ENCODE measurements around the gene OR6C68. TPM values are rescaled to one million over a fixed set of nuclear protein-coding genes. Genes with fewer than 3 reads are reported as not detected.
"Not testable (repeated sequence)": the region's sequence is repeated elsewhere in the genome, so short reads cannot be mapped to it uniquely, and the experiment has no call there.

The OR6C68 gene
- not detected in 2 replicates for total RNA-seq (2014; rRNA removed; shearing (Covaris generic); ENCODE audit: low replicate concordance)

DNA sequence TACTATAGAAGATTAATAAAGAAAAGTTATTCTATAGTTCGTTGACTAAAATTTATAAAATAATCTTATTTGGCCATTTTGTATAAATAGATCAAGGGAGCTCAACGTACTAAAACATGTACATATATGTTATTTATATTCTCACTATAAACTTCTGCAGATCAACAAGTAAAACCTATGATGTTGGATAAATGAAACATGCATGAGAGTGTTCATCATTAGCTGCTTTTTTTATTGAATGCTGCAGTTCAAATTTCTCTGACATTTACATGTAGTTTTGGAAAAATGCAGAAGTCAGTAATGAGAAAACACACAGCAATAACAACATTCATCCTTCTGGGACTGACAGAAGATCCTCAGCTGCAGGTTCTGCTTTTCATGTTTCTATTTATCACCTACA is at the start of gene OR6C68:
Gene OR6C68, plus strand, starts transcription at position 301 of the 400 bp plus-strand sequence. Its CDS starts 0 bp downstream, at position 301.
- in situ Hi-C loops (cut with HindIII; ENCODE audit: low pct_unique_long_range_greater_than_20kb, low sequenced_read_pairs), result no loop called here
- DNase-seq (ENCODE audit: low read depth), result no peak

DNA sequence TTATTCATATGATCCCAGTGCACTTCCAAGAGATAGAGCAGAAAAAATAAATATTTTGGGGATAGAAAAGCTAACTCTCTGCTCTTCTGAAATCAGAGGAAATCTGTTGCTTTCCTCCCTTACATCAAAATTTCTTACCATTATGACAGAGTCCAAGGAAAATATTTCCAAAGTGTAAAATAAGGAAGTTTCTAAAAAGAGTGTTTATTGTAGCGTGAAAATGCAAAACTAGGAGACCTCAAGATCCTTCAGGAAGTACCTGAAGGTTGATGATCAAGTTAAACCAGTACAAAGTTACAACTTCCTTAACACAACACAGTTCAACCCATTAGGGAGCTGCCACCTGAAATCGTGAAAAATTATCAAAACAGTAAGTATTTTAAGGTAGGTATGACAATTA is 48.4 kb upstream of the OR6C68 start, which contains the start of gene OR6C2:
Gene OR6C2, plus strand, starts transcription at position 301 of the 400 bp plus-strand sequence. CDS start 8,138 bp downstream, outside the sequence.
- no peak for DNase-seq (ENCODE audit: low read depth)
- in situ Hi-C loops (cut with HindIII; ENCODE audit: low pct_unique_long_range_greater_than_20kb, low sequenced_read_pairs), result no loop called here

DNA sequence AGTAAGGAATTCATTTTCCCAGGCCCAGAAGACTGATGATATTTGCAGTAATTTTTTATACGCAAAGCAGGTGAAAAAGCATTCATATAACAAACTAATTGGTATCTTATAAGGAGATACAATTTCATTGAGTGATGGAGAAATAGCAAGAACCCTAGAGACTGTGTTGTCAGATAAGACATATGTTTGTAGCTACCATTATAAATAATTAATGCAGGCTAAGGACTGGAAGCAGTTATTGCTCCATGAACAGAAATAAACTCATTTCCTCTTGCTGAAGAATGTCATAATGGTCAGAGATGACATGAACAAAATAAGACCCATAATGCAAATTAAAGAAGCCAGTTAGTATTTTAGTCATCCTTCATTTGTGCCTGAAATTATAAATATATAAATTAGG is 46.8 kb upstream of the OR6C68 start:
- no peak for DNase-seq (ENCODE audit: low read depth)
- in situ Hi-C loops (cut with HindIII; ENCODE audit: low pct_unique_long_range_greater_than_20kb, low sequenced_read_pairs), result no loop called here

DNA sequence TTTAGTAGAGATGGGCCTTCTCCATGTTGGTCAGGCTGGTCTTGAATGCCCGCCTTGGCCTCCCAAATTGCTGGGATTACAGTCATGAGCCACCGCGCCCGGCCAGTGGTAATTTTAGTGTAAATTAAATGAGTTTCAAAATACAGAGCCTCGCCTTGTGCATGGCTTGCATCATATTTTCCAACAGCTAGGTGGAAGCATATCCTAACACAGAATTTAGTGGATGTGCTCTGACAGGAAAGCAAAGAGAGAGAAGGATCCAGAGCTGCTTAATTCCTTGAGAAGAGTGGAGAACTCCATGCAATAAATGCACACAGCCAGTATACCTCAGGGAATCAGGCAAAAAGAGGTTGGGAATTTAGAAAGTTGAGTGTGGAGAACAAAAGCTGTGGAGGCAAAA is 45.9 kb upstream of the OR6C68 start:
- no peak for DNase-seq (ENCODE audit: low read depth)
- in situ Hi-C loops (cut with HindIII; ENCODE audit: low pct_unique_long_range_greater_than_20kb, low sequenced_read_pairs), result no loop called here

DNA sequence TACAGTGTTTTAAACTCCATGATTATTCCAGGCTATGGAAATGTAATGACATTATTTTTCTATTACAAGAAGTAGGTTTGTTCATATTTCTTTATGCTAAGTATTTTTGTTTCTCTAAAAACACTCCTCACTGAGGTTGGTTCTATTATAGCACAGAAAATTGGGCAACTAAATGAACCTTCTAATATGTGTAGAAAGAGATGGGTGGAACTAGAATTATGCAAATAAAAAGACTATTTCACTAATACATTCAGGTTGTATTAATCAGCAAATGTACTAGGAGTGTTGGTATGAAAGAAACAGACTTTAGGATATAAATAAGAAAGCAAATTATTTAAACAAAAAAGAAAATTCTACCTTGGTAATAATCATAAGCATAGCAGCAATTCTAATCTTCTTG is 43.4 kb upstream of the OR6C68 start:
- no peak for DNase-seq (ENCODE audit: low read depth)
- in situ Hi-C loops (cut with HindIII; ENCODE audit: low pct_unique_long_range_greater_than_20kb, low sequenced_read_pairs), result no loop called here

DNA sequence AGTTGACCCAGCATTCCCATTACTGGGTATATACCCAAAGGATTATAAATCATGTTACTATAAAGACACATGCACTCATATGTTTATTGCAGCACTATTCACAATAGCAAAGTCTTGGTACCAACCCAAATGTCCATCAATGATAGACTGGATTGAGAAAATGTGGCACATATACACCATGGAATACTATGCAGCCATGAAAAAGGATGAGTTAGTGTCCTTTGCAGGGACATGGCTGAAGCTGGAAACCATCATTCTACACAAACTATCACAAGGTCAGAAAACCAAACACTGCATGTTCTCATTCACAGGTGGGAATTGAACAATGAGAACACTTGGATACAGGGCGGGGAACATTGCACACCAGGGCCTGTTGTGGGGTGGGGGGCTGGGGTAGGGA is 27.3 kb upstream of the OR6C68 start:
- DNase-seq (ENCODE audit: low read depth); in situ Hi-C loops (cut with HindIII; ENCODE audit: low pct_unique_long_range_greater_than_20kb, low sequenced_read_pairs): not testable (repeated sequence)

DNA sequence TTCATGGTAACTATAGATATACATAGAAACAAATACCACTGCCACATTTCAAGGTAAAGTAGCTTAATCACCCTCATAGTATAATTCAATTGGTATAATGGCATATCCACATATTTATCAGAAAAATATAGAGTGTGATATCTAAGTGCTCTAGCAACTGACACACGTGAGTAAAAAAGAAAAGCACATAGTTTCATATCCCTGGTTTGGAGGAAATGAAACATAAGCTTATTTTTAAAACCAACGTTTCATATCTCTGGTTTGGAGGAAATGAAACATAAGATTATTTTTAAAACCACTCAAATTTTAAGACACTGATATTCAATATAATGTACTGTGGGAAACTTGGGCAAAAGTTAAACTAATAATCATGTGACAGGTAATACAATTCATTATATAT is 24.3 kb upstream of the OR6C68 start:
- DNase-seq (ENCODE audit: low read depth), result no peak
- in situ Hi-C loops (cut with HindIII; ENCODE audit: low pct_unique_long_range_greater_than_20kb, low sequenced_read_pairs), result no loop called here

DNA sequence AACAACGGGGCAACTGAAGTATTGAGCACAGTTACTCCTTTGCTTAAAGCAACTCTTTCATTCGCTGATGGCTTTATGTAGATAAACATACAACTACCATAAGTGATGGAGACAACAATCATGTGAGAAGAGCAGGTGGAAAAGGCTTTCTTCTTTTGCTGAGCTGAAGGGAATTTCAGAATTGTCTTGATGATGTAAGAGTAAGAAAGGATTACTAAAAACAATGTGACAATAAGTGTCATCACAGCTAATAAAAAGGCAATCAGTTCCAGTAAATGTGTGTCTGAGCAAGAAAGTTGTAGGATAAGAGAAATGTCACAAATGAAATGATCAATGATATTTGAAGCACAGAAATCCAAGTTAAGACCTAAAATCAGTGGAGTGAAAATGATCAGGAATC is 22.9 kb upstream of the OR6C68 start:
- no peak for DNase-seq (ENCODE audit: low read depth)
- in situ Hi-C loops (cut with HindIII; ENCODE audit: low pct_unique_long_range_greater_than_20kb, low sequenced_read_pairs), result no loop called here

DNA sequence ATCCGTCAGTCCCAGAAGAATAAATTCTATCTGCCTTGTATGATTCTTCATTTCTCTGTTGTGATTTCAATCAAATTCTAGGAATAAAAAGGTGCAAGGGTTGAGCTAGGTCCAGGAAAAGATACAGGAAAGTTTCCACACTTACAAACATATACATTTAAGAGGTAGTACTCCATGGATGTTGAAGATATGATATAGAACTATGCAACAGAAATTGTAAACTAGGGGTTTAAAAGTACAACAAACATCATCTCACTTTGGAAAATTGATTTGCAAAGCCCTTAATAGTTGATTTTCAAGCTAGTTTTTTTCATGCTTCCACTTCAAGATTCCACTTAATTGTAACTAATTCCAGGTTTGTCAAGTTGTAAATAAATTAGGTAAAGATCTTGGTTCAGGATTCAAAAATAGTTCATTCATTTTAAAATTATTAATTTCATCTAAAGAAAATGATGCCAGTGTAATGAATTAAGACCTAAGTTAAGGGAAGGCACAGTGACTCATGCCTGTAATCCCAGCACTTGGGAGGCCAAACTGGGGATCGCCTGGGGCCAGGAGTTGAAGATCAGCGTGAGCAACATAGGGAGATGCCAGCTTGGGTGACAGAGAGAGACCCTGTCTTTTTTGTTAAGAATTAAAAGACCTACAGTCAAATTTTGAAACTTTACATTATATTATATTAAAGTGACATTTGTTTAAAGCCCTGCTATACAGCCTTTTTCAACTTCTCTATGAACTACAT is 21.9 kb upstream of the OR6C68 start, which contains the start of gene OR6C70:
Gene OR6C70, minus strand, starts transcription at position 51 of the 742 bp plus-strand sequence. Its CDS starts 0 bp downstream, at position 51.
- no peak for DNase-seq (ENCODE audit: low read depth)
- in situ Hi-C loops (cut with HindIII; ENCODE audit: low pct_unique_long_range_greater_than_20kb, low sequenced_read_pairs), result no loop called here

DNA sequence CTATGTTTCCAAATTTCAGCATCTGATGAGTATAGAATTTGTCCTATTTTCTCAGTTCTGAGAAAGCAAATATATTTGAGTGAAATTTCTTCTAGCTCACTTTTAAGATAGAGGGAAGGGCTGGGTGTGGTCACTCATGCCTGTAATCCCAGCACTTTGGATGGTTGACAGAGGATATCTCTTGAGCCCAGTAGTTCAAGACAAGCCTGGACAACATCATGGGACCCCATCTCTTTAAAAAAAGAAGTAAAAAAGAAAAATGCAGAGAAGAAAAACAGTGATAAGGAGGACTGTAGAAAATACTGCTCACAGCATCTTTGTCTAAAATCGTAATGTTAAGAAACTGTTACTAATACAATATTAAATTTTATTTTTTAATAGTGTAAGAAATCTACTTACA is 19.9 kb upstream of the OR6C68 start:
- DNase-seq (ENCODE audit: low read depth), result no peak
- in situ Hi-C loops (cut with HindIII; ENCODE audit: low pct_unique_long_range_greater_than_20kb, low sequenced_read_pairs), result no loop called here

DNA sequence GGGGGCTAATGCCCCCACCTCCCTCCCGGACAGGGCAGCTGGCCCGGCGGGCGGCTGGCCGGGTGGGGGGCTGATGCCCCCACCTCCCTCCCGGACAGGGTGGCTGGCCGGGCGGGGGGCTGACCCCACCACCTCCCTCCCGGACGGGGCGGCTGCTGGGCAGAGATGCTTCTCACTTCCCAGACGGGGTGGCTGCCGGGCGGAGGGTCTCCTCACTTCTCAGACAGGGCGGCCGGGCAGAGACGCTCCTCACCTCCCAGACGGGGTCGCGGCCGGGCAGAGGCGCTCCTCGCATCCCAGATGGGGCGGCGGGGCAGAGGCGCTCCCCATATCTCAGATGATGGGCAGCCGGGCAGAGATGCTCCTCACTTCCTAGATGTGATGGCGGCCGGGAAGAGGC is 13.0 kb upstream of the OR6C68 start:
- in situ Hi-C loops (cut with HindIII; ENCODE audit: low pct_unique_long_range_greater_than_20kb, low sequenced_read_pairs); DNase-seq (ENCODE audit: low read depth): not testable (repeated sequence)

DNA sequence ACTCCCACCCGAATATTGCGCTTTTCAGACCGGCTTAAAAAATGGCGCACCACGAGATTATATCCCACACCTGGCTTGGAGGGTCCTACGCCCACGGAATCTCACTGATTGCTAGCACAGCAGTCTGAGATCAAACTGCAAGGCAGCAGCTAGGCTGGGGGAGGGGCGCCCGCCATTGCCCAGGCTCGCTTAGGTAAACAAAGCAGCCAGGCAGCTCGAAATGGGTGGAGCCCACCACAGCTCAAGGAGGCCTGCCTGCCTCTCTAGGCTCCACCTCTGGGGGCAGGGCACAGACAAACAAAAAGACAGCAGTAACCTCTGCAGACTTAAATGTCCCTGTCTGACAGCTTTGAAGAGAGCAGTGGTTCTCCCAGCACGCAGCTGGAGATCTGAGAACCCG is 7.9 kb upstream of the OR6C68 start:
- DNase-seq (ENCODE audit: low read depth); in situ Hi-C loops (cut with HindIII; ENCODE audit: low pct_unique_long_range_greater_than_20kb, low sequenced_read_pairs): not testable (repeated sequence)

DNA sequence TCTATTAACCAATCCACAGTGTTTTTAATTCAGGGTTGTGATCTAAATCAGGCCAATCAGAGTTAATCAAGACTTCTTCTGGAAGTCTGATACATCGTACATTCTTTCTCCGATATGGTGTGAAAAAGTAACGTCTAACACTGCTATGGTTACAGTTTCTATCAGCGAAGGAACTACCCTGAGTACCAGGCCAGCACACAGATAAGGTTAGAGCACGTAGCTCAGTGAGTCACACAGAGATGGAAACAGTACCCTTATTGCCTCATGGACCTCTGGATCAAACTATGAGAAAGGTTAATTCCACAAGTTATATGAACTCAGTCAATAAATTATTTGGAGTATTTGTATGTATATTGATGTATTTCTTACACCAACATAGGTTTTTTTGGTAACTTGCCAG is 3.3 kb downstream of the OR6C68 start:
- in situ Hi-C loops (cut with HindIII; ENCODE audit: low pct_unique_long_range_greater_than_20kb, low sequenced_read_pairs), result no loop called here
- DNase-seq (ENCODE audit: low read depth), result no peak

DNA sequence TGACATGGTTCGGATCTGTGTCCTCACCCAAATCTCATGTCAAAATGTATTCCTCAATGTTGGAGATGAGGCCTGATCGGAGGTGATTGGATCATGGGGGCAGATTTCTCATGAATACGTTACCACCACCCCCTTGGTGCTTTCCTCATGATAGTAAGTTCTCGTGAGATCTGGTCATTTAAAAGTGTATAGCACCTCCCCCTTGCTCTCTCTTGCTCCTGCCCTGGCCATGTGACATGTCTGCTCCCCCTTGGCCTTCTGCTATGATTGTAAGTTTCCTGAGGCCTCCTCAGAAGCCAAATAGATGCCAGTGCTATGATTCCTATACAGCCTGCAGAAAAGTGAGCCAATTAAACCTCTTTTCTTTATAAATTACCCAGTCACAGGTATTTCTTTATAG is 7.1 kb downstream of the OR6C68 start:
- in situ Hi-C loops (cut with HindIII; ENCODE audit: low pct_unique_long_range_greater_than_20kb, low sequenced_read_pairs), result no loop called here
- no peak for DNase-seq (ENCODE audit: low read depth)

DNA sequence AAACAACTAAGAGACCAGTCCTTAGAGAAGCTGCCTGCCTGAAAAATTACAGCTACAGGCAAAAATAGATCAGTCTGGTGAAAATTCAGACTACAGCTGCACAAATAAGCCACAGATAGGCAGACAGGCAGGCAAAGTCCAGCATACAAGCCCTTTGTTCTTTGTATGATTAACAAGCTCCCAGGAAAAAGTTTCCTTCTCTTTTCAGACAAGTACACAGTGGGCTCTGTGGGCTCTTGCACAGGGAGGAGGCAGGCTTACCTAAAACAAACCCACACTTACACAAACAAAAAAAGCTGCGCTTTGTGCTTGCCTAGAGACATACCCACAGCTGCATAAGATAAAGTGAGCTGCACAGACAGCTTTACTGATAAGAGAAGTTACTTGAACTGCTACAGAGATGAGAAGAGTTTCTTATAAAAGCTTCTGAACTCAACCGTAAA is 7.7 kb downstream of the OR6C68 start:
- in situ Hi-C loops (cut with HindIII; ENCODE audit: low pct_unique_long_range_greater_than_20kb, low sequenced_read_pairs), result no loop called here
- DNase-seq (ENCODE audit: low read depth), result no peak

DNA sequence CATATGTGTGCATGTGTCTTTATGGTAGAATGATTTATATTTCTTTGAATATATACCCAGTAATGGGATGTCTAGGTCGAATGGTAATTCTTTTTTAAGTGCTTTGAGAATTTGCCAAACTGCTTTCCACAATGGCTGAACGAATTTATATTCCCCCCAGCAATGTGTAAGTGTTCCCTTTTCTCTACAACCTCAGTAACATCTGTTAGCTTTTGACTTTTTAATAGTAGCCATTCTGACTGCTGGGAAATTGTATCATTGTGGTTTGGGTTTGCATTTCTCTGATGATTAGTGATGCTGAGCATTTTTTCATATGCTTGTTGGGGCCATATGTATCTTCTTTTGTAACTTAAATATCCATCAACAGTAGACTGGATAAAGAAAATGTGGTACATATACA is 9.4 kb downstream of the OR6C68 start:
- DNase-seq (ENCODE audit: low read depth), result no peak
- in situ Hi-C loops (cut with HindIII; ENCODE audit: low pct_unique_long_range_greater_than_20kb, low sequenced_read_pairs), result no loop called here

DNA sequence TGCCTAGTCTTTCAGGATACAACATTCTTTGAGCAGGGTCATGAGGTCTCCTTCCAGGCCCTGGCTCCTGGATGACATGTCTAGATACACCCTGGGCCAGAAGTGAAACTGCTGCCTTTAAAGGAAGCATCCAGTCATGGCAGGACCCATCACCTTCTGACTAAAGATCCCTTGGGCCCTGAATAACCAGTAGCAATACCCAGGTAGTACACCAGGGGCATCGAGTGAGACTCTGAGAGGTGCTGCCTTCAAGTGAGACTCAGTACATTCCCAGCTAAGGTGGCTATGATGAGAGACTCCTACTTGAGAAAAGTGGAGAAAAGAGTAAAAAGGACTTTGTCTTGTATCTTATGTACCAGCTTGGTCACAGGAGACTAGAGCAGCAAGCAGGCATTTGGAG is 23.5 kb downstream of the OR6C68 start:
- in situ Hi-C loops (cut with HindIII; ENCODE audit: low pct_unique_long_range_greater_than_20kb, low sequenced_read_pairs), result no loop called here
- DNase-seq (ENCODE audit: low read depth), result no peak

DNA sequence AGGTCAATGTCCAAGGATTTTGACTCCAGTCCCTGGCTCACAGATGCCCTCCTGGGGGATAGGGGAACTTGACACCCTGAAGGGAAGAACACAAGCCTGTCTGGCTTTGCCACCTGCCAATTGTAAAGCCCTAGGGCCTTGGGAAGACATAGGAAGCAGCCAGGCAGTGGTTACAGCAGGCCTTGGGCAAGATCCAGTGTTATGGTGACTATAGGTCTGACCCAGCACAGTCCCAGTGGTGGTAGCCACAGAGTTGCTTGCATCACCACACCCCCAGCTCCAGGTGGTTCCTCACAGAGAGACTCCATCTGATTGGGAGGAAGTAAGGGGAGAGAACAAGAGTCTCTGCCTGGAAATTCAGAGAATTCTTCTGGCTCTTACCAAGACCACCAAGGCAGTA is 24.2 kb downstream of the OR6C68 start:
- DNase-seq (ENCODE audit: low read depth), result no peak
- in situ Hi-C loops (cut with HindIII; ENCODE audit: low pct_unique_long_range_greater_than_20kb, low sequenced_read_pairs), result no loop called here

All from Caki2 (cell line).